ENCODE measurements around the gene PCDH10.
"Not testable (repeated sequence)": the region's sequence is repeated elsewhere in the genome, so short reads cannot be mapped to it uniquely, and the experiment has no call there.

Gene PCDH10

DNA sequence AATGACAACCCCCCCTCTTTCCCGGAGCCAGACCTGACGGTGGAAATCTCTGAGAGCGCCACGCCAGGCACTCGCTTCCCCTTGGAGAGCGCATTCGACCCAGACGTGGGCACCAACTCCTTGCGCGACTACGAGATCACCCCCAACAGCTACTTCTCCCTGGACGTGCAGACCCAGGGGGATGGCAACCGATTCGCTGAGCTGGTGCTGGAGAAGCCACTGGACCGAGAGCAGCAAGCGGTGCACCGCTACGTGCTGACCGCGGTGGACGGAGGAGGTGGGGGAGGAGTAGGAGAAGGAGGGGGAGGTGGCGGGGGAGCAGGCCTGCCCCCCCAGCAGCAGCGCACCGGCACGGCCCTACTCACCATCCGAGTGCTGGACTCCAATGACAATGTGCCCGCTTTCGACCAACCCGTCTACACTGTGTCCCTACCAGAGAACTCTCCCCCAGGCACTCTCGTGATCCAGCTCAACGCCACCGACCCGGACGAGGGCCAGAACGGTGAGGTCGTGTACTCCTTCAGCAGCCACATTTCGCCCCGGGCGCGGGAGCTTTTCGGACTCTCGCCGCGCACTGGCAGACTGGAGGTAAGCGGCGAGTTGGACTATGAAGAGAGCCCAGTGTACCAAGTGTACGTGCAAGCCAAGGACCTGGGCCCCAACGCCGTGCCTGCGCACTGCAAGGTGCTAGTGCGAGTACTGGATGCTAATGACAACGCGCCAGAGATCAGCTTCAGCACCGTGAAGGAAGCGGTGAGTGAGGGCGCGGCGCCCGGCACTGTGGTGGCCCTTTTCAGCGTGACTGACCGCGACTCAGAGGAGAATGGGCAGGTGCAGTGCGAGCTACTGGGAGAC is 1.6 kb downstream of the PCDH10 start:
- no peak for DNase-seq

DNA sequence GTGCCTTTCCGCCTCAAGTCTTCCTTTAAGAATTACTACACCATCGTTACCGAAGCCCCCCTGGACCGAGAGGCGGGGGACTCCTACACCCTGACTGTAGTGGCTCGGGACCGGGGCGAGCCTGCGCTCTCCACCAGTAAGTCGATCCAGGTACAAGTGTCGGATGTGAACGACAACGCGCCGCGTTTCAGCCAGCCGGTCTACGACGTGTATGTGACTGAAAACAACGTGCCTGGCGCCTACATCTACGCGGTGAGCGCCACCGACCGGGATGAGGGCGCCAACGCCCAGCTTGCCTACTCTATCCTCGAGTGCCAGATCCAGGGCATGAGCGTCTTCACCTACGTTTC is 2.2 kb downstream of the PCDH10 start:
- DNase-seq: no peak

DNA sequence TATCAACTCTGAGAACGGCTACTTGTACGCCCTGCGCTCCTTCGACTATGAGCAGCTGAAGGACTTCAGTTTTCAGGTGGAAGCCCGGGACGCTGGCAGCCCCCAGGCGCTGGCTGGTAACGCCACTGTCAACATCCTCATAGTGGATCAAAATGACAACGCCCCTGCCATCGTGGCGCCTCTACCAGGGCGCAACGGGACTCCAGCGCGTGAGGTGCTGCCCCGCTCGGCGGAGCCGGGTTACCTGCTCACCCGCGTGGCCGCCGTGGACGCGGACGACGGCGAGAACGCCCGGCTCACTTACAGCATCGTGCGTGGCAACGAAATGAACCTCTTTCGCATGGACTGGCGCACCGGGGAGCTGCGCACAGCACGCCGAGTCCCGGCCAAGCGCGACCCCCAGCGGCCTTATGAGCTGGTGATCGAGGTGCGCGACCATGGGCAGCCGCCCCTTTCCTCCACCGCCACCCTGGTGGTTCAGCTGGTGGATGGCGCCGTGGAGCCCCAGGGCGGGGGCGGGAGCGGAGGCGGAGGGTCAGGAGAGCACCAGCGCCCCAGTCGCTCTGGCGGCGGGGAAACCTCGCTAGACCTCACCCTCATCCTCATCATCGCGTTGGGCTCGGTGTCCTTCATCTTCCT is 2.7 kb downstream of the PCDH10 start:
- no peak for DNase-seq

DNA sequence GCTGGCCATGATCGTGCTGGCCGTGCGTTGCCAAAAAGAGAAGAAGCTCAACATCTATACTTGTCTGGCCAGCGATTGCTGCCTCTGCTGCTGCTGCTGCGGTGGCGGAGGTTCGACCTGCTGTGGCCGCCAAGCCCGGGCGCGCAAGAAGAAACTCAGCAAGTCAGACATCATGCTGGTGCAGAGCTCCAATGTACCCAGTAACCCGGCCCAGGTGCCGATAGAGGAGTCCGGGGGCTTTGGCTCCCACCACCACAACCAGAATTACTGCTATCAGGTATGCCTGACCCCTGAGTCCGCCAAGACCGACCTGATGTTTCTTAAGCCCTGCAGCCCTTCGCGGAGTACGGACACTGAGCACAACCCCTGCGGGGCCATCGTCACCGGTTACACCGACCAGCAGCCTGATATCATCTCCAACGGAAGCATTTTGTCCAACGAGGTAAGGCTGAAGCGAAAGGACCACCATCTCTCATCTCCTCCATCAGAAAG is 3.3 kb downstream of the PCDH10 start:
- DNase-seq: no peak

DNA sequence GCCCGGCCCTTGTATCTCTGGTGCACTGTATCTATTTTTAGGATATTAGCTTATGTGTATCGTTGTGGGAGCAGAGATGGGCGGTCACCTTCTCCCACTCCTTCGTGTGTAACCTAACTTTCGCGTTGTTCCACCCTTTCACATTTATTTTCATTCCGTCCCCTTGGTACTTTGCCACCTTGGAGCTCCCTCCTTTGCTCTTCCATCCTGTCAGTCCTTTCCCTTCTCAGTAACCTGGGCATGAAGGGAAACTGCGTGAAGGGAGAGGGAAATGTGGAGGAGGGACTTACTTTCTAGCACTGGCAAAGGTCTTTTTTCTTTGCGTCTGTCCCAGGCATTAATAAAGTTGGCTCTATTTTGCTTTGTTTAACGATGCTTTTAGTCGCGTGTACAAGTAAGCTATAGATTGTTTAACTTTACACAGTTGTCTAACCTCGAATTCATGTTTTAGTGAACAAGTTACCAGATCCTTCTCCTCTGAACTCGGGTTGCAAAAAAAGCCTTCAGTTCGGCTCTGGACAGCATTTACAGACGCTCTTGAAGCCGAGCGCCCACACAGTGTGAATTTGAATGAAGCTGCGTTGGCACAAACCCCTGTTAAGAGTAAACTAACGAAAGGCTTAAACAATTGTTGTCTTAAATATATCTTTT is 3.9 kb downstream of the PCDH10 start:
- no peak for DNase-seq

DNA sequence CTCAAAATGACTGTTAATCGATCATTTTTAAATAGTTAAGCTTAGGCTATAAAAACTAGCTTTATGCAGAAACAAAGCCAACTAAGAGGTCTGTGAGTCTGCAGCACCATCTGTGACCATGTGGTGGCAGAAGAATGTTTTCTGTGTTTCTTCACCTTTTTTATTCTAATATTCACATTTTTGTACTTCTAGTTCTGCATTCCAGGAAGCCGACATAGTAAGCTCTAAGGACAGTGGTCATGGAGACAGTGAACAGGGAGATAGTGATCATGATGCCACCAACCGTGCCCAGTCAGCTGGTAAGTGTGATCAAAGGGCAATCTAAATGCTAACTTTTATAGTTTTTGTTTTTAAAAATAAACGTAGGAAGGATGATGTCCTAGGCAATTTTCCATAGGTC is 5.6 kb downstream of the PCDH10 start:
- peak; percentile 30 for DNase-seq

DNA sequence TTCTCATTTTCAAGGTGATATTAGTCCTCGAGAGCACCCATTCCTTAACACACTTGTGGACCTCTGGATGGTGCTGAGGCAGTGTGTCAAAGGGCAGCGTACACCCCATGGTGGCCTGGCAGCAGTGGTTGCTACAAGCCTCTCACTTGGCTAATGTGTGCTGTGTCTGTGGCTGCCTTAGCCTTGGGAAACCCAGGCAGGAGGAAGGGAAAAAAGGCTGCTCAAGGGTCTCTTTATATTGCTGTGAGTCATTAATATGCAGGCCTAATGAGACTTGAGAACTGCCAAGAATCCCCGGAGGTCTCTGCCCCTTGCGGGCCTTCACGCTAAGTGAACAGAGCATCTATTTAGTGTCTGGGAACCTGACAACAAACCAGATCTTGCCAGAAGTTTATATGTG is 7.0 kb downstream of the PCDH10 start:
- DNase-seq: no peak

DNA sequence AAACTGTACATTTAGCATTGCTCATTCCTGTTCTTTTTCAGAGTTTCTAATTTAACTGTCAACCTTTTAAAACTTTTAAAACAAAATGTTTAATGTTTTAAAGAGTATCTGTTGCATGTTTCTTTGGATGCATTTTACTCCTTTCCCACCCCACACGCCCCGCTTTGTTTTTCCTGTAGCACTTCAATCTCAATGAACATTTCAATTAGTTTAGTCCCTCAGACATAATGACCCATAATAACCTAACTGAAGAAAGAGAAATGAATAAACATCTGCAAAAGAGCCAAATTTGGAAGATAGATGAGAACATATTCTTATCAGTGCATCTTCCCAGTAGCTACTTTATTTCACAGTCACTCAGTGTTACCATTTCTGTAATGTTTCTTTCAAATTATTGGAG is 7.5 kb downstream of the PCDH10 start:
- no peak for DNase-seq

DNA sequence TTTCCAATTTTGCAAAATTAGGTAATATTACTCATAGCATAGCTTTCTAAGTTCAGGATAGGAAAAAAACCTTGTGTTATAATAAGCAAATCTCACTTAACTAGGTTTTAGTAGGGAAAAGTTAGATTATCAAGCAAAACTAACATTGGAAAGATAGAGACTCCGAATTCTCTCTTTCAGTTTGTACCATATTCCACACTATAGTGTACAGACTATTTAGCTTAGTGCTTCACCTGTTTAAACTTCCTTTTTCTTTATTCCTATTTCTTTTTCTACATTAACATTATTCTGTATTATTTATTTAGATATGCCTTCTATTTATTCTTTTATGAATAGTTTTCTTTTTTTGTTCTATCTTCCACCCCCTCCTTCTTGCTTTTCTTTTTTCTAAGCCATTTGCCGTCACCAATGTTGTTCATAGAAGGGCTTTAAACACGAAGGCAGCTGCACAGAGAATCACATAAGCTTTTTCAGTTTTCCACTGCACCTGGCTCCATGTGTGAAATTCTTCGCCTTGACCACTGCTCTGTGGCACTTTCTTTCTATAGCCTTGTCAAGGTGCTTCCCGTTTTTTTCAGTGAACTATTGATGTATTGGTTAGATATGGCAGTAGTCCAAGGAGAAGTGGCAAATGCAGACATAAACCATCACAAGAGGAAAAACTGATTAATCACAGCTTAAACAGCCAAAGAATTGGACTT is 8.5 kb downstream of the PCDH10 start:
- peak; percentile 27 for DNase-seq

DNA sequence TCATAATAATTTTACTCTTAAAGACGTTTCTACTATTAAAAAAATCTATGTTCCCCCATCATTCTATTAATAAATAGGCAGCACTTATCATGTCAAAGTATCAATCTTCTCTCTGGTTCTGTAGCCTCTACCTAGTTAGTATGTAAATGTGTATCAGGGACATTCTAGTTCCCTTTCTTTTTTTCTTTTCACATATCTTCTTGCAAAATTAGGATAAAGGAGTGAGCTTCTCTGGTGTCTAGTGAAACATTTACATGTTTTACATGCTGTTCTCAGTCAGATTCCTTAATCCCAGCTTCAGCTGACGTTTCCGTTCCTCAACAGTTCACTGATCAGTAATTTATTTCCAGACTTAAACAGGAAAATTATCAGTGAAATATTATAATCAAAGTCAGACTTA is 11.8 kb downstream of the PCDH10 start:
- no peak for DNase-seq

DNA sequence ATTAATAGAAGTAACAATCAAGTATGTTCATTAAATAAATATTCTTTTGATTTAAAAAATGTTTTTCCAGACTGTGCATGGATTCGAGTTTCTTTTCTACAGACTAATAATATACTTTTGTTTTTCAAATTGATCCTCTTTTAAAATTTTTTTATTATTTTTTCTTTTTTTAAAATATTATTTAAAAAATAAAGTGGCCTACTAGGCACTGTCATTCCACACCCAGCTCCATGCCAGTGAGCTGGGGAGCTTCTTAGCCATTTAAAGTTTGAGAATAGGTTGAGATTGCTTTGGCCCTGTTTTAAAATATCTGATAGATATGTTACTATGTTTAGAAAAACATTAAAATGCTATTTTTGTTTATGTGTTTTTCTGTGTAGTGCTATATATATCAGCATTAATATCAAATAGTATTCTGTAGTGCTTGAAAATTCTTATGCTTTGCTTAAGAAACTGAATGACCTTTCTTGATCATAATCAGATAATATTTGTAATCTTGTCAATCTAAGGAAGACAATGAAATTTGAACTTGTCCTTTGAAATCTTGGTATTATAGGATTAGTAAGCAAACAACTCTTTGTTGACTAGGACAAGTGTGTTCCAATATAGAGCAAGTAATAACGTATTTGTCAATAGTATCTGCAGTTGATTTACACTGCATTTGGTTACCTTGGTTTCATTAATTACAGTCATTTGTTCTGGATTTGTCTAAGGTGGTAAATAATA is 12.6 kb downstream of the PCDH10 start:
- DNase-seq: no peak

DNA sequence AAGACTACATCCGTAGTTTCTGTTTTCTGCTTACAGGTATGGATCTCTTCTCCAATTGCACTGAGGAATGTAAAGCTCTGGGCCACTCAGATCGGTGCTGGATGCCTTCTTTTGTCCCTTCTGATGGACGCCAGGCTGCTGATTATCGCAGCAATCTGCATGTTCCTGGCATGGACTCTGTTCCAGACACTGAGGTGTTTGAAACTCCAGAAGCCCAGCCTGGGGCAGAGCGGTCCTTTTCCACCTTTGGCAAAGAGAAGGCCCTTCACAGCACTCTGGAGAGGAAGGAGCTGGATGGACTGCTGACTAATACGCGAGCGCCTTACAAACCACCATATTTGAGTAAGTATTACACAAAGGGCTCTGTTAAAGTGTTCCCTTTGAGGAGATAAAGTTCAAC is 13.8 kb downstream of the PCDH10 start:
- no peak for DNase-seq

DNA sequence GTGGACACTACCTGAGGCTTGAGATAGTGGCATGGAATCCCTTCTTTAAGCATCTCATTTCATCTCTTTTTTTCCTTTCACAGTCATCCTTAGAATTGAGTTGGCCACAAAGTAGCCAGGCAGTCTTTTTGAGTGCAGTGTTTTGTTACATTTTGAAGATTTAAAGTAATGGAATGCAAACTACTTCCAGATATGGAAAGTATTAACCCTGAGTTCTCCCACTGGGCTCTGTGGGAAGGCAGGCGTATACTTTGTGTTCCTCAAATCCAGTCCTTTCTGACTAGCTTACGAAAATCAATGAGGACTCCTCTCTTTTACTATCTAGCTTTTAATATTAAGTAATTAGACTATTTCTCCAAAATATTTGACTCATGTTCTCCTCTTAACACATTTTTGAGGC is 29.9 kb downstream of the PCDH10 start:
- no peak for DNase-seq

DNA sequence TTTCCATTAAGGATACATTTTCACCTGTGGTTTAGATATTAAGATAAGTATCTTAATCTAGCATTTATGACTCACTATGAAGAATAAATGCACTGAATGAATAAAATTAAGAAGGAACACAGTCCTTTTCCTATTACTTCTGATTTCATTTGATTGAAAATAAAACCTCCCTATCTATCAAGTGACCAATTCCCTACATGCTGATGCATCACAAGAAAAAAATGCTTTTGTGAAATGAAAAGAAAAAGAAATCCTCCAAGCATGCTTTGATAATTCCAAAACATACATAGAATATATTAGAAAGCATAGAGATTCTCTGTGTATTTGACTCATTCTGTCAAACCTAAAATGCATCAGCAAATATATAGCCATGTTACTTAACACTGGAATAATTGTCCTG is 37.1 kb downstream of the PCDH10 start:
- no peak for DNase-seq

DNA sequence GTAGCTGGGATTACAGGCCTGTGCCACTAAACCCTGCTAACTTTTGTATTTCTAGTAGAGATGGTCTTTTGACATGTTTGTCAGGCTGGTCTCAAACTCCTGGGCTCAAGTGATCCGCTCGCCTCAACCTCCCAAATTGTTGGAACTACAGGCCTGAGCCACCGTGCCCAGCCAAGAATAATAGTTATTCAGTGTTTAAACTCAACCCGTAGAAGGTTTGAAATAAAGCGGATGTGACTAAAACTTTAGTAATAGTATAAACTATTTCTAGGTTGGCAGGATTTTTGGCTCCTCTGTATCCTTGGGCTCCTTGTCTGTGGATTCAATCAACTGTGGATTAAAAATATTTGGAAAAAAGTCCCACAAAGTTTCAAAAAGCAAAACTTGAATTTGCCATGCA is 37.8 kb downstream of the PCDH10 start:
- no peak for DNase-seq

DNA sequence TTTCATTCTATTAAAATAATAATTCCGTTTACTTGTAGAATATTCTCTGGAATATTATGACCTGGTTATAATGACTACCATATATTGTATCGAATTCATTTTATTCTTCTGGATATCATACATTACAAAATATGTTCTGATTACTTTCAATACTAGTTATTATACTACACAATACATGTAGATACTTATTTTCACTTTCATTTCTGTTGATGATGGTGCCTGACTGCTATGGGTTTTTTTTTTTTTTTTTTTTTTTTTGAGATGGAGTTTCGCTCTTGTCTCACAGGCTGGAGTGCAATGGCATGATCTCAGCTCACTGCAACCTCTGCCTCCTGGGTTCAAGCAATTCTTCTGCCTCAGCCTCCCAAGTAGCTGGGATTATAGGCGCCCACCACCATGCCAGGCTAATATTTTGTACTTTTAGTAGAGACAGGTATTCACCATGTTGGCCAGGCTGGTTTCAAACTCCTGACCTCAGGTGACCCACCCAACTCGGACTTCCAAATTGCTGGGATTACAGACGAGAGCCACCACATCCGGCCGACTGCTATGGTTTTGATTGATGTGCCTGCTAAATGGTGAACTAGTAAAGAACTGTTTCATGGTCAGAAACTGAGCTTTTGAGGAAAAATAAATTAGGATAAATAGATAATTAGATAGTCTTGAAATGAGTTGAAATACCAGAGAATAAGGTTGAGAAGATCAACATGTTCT is 39.5 kb downstream of the PCDH10 start:
- no peak for DNase-seq

DNA sequence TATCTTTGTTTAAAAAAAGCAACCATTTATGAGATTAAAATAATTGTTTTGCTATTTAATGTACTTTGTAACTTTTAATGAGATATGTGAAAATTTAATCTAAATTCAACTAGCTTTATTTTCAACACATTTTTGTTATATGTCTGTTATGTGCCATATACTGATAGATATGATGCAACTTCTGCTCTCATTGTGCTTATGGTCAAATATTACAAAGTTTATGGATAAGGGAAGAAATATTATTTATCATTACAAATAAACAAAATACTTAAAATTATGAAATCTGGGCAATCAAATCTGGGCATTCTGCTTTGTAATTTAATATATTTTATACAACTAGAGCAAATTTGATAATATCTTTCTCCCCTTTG is 40.0 kb downstream of the PCDH10 start:
- DNase-seq: no peak

DNA sequence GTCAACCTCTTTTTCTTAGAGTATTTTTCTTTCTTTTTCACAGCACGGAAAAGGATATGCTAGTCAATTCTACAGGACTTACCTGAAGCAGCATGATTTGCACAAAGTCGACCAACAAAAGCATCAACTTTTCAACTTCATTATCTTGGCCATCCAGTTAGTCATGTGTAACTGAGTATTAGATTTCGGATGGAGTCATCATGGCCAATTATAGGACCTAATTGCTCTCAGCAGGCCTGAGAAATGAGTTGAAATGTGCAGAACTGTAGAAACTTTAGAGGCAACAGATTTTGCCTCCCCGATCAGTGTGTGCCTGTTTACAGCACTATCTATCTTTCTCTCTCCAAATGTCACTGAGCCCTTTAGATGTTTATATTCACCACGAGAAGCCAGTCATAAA is 41.0 kb downstream of the PCDH10 start:
- no peak for DNase-seq

DNA sequence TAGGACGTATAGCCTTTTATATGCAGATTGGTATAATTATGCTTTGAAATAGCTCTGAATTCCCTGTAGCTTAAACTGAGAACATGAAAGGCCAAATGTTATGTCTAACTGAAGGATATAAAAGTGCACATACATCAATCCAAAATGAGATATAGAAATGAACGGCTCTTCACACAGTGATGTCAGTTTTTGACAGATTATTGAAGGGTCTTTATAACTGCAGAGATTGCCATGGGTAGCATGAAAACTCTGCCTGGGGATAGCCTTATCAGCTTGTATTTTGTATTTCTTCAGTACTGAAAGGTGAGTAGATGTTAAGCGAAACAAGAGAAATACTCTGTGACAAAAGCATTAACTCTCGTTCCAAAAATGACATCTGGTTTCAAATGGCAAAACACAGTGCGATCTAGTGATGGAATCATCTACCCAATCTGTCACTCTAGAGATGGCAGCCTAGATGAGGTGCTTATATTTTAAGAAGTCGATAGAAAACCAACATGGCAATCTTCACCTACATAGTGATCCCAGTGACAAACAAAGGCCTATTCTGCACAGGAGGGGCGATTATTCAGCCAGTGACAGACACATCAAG is 59.7 kb downstream of the PCDH10 start:
- DNase-seq: no peak

DNA sequence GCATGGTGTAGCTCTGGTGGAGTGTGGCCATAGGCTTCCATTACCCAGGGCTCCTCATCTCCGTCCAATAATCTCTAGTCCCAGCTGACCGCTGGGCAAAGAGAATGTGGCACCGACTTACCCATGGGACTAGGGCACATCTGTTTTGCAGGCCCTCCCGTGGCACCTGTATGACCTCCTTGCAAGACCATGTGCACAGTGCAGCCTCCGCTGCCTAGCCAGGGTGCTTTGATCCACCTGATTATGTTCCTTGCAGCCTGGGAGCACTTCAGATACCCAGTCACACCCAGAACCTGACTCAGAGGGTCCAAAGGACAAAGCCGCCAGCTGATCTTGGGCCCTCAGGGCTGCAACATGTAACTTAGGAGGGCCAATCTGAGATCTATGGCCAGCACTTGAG is 84.8 kb downstream of the PCDH10 start:
- no peak for DNase-seq

DNA sequence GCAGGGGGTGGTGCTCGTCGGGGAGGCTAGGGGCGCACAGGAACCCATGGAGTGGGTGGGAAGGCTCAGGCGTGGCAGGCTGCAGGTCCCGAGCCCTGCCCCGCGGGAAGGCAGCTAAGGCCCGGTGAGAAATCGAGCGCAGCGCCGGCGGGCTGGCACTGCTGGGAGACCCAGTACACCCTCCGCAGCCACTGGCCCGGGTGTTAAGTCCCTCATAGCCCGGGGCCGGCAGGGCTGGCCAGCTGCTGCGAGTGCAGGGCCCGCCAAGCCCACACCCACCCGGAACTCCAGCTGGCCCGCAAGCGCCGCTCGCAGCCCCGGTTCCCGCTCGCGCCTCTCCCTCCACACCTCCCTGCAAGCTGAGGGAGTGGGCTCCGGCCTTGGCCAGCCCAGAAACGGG is 91.4 kb downstream of the PCDH10 start:
- not testable (repeated sequence) for DNase-seq

Measured in hematopoietic multipotent progenitor cell treated with erythropoietin and hydrocortisone succinate and interleukin-3 and kit ligand, for 6 days (in vitro differentiated cells).